GM21367 (cell line): ENCODE data around the gene CMTM7.
A peak's percentile ranks its signal among the peaks of the same experiment; 100 is the strongest.
"Not testable (repeated sequence)": the region's sequence is repeated elsewhere in the genome, so short reads cannot be mapped to it uniquely, and the experiment has no call there.

Source experiments
- ATAC-seq: cut with Tn5 transposase; IDR thresholded peaks from one replicate; pipeline ENCODE4 v1.9.1; 2021; ENCODE audit not compliant: unreplicated experiment

Gene CMTM7

DNA sequence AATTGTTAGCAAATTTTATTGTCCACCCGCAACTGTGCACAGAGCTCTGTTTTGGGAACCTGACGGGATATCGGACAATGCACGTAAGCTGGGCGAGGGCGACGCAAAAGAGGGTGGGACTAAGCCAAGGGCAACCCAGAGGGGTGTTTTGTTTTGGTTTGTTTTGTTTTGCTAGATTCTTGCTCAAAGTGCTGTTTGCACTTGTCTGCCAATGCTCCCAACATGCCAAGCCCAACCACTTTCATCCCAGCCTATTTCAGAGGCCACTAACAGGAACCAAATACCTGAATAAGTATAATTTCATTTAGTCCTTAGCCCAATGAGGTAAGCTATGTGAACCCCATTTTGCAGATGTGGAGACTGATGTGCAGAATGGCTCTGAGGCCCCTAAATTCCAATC lies 9.7 kb upstream of the CMTM7 start:
- no peak for ATAC-seq

DNA sequence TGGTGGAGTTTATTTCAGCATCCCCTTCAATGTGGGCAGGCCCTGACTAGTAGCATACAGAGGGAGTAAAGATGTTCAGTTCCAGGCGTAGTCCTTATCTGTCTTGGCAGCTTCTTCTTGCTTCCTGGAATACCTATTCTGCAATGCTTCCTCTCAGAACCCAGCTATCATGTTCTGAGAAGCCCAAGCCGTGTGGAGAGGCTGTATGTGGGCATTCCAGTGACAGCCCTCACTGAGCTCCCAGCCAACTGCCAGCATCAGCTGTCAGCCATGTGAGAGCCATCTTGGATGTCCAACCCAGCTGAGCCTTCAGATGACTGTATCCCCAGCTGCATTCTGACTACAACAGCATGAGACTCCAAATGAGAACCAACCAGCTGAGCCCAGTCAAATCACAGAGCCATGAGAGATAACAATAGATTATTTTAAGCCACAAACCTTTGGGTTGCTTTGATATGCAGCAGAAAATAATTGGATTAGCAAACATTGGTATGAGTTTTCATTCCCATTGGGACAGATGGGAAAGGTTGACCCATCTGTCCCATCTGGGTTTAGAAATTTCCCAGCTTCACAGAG lies 8.4 kb upstream of the CMTM7 start:
- no peak for ATAC-seq

DNA sequence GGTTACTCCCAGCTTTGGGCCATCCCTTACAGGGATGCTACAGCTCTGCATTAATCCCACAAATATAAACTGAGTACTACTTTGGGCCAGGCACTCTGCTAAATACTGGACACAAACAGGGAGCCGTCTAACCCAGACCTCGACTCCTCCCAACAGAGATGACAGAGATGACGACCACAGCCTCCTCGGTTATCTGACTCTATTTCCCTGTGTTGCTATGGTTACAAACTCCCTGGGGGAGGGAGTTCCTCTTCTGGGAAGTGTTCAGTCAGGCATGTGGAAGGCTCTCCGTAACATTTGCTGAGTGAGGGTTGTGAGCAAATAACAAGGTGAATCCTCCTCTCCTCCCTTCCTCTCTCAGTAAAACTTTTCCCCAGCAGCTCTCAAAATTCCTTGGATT lies 6.7 kb upstream of the CMTM7 start:
- ATAC-seq = no peak

DNA sequence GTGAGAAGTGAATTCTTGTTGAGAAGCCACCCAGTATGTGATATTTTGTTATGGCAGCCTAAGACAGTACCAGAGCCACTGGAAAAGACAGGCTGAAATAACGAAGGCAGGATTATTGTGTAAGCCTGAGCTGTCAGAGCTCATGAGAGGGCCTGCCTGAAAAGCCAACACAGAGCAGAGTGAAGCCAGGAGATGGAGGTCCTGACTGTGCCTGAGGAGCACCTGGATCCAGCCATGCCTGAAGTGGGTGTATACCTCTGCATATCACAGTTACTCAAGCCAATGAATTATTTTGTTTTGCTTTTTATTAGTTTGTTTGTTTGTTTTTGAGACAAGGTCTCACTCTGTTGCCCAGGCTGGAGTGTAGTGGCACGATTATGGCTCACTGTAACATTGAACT lies 4.1 kb upstream of the CMTM7 start:
- no peak for ATAC-seq

DNA sequence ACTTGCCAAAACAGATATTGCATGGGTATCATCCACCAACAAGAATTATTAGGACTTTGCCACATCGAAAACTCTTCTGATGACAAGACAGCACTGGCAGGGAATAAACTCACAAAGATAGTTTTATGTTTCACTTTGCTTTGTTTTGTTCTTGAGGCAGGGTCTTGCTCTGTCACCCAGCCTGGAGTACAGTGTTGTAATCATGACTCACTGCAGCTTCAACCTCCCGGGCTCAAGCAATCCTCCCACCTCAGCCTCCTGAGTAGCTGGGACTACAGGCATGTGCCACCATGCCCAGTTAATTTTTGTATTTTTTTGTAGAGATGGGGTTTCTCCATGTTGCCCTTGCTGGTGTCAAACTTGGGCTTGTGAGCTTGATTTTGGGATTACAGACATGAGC lies 2.1 kb upstream of the CMTM7 start:
- ATAC-seq = not testable (repeated sequence)

DNA sequence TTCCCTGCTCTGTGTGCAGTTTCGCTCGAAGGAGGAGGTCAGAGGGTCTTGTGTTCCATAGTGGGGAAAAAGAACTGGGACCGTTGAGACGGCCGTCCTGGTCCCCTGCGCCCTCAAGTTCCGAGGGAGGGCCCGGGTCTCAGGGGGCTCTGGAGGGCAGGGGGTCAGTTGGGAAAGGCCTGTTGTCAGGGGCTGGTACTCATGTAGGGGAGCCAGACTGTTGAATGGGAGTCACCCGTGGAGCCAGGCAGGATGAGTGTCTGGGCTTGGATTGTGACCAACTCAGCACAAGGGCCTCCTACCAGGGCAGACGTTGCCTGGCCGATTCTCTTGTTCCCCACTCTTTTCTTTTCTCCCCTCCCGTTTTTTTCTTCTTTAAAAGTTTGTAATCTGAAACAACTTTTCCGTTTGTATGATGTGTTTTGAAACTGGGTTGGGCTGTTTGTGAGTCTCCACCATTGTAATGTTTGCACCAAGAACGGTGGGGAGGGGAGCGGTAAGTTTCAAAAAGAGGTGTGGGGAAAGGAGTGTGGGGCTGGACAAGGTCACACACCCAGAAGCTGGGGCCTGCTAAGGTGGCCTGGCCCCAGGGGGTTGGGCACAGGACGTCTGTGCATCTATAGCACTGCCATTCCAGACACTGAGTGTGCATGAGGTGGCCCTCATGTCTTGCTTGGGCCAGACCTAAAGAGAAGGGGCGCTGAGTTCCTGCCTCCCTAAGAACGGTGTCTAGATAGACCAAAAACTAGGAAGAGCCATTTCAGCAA lies 1.1 kb downstream of the CMTM7 start:
- ATAC-seq = no peak

DNA sequence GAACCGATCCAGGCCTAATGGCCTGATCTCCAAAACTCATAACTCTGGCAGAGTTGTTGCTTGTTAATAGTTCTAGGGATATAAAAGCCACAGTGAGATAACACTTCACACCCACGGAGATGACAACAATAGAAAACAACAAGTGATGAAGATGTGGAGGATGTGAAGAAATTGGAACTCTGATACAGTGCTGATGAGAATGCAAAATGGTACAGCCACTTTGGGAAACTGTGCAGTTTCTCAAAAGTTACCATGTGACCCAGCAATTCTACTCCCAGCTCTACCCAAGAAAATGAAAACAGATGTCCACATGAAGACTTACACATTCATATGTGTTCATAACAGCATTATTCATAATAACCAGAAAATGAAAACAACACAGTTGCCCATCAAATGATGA lies 3.8 kb downstream of the CMTM7 start:
- no peak for ATAC-seq

DNA sequence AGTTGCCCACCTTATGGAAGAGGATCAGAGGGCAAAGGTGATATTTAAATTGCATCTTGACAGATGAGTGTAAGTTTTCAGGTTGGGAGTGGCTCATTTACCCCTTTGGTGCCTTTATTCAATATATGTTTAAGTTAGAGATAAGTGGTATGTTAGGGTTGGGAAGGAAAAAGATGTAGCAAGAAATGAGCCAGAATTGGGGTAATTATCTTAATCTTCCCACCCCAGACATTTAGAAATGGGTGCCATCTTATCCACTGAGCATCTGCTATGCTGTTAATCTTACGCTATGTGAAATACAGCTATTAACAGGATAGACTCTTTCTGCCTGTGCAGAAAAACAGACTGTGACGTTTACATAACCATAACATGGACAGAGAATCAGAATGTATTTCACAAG lies 6.3 kb downstream of the CMTM7 start:
- no peak for ATAC-seq

DNA sequence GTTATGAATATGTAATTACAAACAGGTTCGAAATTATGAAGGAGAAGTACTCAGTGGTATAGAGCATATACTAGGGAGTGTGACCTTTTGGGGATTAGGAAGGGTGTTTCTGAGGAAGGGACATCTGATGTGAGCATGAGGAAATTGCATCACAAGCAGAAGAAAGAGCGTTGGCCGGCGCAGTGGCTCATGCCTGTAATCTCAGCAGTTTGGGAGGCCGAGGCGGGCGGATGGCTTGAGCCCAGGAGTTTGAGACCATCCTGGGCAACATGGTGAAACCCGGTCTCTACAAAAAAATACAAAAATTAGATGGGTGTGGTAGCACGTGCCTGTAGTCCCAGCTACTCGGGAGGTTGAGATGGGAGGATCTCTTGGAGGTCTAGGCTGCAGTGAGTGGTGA lies 6.9 kb downstream of the CMTM7 start:
- no peak for ATAC-seq

DNA sequence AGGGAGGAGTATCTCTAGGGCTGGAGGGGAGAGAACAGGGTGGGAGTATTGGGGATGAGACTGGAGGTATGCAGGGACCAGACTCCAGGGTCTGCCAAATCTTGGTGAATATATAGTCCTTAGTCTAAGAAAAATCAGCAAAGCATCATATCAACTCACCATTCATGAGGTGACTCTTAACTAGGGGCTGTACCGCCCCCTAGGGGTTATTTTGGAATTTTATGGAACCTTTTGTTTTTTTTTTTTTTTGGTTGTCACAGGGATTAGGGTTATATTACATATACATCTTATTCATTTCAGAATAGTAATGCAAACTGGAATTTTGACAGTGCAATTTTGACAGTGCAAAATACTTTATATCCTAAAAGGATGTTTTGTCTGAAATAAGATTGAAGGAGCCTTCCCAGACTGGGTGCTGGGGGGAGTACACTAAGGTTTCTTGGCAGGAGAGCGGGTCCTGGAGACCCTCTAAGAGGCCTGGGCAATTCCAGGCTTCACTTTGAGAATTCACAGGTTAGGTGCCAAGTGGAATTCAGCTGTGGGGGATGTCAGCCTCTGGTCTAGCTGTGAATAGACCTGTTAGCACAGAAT lies 7.5 kb downstream of the CMTM7 start:
- ATAC-seq = no peak

DNA sequence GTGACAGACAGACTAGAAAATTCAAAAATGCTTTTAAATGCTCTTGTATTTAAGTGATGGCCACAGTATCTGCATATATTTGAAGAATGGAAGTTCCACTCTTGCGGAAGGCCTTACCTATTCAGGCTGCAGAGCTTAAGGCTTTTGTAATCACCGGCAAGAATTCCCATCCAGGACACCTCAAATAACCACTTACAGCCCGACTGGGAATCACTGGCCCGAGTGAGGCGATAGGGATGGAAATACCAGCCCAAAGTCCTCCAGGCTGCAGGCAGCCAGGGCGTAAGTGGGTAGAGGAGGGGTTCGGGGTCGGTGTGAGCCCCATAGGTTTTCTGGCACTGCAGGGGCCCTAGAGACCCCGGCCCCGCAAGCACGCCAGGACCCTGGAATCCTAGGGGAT lies 9.5 kb downstream of the CMTM7 start:
- peak; percentile 16 for ATAC-seq

DNA sequence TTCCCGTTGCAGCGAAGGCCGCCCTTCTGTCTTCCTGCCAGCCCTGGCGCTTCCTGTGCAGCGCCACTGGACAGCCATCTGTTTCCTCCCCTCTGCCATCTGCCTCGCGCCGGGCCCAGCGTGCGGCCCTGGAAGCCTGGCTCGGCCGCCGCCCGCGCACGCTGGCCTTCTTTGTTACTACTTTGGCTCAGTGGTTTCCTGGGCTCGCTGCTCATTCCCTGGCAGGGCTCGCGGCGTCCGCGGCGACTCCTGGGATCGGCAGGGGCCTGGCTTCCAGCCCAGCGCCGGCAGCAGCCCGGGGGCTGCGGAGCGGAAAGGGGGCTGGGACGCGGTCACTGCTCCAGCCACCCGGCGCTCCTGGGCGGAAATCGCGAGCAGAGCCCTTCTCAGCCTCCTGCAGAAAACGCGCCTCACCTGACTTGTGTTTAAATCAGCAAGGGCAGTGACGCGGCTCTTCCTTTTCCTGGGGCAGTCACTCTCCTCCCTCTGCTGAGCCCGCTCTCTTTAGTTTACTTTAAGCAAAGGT lies 10.0 kb downstream of the CMTM7 start:
- peak; percentile 64 for ATAC-seq

DNA sequence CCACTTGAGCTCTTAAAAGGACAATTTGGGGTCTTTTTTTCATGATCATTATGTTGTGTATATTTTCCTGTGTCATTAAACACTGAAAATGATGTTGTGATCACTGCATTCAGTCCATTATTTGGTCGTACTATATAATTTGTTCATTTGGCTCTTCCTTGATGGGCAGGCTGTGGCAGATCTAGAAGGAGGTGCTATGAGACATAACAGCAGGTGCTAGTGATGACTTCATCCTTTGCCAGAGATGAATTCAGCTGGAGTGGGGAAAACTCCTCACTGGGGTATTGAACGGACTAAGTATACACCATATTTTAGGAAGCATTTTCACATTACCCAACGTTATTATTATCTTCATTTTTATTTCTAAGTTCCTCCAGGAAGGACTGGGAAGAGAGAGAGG lies 12.0 kb downstream of the CMTM7 start:
- no peak for ATAC-seq

DNA sequence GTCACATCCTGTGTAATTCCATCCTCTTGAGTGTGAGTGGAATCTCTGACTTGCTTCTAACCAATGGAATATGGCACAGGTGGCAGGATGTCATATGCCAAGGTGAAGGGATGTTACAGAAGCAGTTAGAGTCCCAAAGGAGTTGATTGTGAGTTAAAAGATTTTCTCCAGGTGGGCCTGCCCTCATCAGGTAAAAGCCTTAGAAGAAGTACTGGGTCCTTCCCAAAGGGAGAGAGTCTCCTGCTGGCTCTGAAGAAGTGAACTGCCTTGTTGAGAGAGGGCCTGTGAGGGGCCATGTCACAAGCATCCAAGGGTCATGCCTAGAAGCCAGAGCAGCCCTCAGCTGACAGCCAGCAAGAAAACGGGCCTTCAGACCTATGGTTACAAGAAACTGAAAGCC lies 13.1 kb downstream of the CMTM7 start:
- ATAC-seq = no peak

DNA sequence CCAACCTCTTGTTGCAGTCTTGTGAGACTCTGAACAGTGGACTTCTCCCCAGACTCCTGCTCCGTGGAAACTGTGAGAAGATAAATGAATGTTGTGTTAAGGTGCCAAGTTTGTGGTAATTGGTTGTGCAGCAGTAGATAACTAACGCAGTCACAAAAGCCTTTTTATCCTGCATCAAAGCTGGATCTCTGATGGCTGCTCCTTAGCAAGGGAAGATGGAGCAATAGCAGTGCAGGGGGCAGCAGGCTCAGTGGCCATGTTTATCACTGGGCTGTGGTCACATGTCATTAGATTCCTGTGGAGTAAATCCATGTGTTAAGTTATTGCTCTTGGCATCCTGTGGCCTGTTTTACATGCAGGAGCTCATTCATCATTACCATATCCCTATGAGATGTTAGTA lies 13.5 kb downstream of the CMTM7 start:
- no peak for ATAC-seq

DNA sequence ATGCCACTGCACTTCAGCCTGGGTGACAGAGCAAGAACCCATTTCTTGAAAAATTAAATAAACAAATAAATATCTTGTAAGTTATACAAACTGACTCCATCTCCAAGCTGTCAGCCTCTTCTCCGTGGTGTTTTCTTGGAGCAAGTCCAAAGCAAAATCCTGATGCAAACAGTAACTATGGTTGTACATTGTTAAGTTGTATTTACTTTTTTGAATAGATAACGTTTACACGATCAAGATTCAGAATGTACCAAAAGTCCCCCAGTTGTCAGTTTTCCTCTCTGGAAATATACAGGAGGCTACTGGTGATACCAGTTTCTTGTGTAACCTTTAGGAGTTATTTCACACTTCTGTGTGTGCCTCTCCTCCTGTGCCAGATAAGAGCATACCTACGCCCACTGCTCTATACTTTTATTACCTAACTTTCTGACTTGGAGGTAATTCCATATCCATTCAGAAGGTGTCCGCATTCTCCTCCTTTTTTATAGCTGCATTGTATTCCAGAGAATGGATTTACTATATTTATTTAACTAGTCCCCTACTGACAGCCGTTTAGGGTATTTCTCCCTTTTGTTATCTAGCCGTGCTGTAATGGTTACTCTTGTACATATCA lies 14.2 kb downstream of the CMTM7 start:
- no peak for ATAC-seq

DNA sequence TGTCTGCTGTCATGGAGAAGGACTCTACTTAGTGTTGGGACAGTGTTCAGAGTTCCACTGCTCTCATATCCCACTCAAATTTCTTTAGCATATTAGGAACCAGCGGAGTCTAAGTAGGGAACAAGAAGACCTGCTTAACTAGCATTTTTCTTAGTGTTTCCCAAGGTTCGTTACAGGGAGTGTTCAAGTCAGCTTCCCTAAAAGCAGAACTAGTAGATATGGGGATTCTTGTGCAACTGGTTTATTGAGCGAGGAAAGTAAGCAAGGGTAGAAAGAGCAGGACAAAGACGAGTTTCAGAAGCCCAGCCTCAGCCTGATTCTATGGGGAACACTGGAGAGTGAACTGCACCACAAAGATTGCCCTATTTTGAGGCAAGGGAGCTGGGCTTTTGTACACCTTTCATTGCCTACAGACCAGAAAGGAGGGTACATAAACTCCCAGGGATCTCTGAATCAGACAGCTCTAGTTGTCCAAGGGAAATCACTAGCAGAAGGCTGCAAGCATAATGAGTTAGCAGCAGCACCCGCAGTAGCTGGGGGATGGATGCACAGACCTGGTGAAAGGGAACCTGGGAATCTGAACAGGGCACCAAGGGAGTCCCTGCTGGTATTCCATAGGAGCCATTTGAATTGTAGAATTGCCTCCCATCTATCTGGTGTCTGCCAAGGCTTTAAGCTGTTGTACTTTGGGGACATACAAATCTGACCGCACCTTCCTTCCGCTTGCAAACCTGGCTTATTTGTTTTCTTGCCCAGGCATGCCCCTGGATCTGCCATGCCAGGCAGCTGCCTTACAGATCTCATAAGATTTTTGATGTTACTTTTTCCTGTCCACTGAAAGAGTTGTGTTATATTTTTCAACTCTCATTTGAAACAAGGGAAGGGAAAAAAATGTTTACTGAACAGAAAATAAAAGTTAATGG lies 15.1 kb downstream of the CMTM7 start:
- no peak for ATAC-seq

DNA sequence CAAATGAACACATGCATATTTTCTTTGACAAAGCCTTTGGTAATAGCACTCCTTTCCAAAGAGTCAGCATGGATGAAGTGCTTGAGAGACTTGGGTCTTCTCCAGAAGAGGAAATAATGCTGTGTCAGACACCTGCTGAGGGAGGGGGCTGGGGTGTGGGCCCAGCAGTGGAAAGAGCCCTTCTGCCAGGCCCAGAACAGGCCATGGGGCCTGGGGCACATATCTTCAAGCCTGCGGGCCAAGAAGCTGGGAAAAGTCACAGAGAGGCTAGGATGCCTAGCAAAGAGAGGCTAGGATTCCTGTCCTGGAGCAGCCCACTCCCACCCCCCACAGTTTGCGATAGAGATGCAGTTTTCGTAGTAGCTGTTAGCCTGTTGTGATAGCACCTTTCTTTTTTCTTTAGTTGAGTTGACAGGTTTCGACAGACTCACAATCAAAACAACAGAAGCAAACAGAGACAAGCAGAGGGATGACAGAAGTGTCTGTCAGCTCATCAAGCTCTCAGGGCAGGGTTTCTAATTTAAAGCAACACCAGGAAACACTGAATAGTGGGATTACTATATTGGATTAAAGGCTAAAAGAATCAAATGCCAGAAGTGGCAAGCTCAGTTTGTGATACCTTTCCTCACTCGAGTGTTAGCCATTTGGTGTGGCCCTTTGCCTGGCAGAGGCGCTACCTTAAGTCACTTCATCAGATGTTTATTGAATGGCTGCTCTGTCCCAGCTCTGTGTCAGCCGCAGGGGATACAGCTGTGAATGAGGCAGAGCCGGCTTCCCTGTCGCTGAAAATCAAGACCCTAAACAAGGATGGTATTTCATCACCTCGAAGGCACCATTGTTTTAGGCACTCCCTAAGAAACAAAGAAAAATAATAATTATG lies 19.0 kb downstream of the CMTM7 start:
- ATAC-seq = no peak

DNA sequence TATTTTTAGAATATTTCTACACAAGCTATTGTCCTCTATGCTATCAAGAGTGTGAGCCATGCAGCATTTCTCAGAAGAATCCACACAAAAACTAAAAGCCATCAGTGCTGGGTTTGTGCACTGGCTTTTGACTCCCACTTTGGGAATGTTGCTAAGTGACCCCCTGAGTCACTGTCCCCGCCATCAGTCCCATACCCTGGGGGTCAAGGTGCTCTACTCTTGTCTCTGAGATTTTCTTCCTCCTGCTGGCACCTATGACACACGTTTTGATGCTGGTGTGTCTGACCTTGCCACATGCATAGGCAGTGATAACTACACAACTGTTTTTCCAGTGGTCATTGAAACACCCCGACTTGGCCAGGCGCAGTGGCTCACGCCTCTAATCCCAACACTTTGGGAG lies 19.8 kb downstream of the CMTM7 start:
- no peak for ATAC-seq

DNA sequence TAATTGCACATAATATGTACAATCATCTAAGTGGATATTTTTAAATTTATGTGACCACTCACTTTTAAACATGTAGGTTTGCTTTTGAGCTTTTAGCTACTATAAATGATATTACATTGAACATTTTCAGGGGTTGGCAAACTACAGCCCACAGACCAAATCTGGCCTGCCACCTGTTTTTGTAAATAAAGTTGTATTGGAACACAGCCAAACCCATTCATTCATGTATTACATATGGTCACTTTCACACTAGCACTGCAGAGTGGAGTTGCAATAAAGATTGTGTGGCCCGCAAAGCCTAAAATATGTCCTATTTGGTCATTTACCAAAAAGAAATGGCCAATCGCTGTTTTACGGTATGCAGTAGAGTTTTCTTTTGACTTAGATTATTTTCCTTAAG lies 21.2 kb downstream of the CMTM7 start:
- no peak for ATAC-seq
